ENCODE data around the gene C4orf33.
A peak's percentile ranks its signal among the peaks of the same experiment; 100 is the strongest.
"Not testable (repeated sequence)": the region's sequence is repeated elsewhere in the genome, so short reads cannot be mapped to it uniquely, and the experiment has no call there.

C4orf33 gene, protein sequence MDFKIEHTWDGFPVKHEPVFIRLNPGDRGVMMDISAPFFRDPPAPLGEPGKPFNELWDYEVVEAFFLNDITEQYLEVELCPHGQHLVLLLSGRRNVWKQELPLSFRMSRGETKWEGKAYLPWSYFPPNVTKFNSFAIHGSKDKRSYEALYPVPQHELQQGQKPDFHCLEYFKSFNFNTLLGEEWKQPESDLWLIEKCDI

GRCh38 chr4:129095811-129096454 is at the start of gene C4orf33:
TSS of gene C4orf33 (plus strand) at chr4:129096152. CDS start at chr4:129102611, 6,459 bp downstream.
- DNase-seq (ENCODE audit: low spot score), result peak; percentile 73

GRCh38 chr4:129059028-129059427 is 36.9 kb upstream of the C4orf33 start:
- DNase-seq (ENCODE audit: low spot score), result no peak

GRCh38 chr4:129062580-129062979 is 33.4 kb upstream of the C4orf33 start:
- DNase-seq (ENCODE audit: low spot score), result no peak

DNA sequence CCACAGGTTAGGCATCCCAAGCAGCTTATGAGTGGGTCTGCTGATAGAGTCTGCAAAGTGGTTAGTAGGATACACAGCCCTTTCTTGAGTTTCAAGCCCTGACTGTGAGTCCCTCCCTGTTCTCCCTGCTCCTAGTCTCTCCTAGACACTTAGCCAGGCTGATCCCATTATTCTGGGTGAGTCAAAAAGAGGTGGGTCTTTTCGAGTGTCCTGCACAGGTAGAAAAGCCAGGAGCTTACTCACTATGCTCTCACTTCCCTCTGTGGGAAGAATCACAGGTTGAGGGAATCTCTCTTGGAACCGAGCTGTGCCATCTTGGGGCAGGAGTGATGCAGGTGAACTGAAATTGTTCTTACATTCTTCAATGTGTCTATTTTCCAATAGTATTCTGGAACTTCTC is 32.3 kb upstream of the C4orf33 start:
- no peak for DNase-seq (ENCODE audit: low spot score)

DNA sequence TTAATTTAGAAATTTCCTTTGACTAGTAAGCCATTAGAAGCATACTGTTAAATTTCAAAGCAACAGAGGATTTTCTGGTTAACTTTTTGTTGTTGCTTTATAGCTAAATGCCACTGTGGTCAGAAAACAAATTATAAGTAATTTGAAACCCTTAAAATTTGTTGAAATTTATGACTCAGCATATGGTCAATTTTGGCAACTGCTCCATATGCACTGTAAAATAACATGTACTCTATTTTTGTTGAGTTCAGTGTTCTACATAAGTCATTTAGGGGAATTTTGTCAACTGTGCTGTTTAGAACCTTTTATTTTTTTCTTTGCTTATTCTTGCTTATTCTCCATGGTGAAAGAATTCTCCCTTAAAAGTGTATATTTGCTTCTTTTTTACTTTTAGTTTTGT is 31.2 kb upstream of the C4orf33 start:
- DNase-seq (ENCODE audit: low spot score), result peak; percentile 8

DNA sequence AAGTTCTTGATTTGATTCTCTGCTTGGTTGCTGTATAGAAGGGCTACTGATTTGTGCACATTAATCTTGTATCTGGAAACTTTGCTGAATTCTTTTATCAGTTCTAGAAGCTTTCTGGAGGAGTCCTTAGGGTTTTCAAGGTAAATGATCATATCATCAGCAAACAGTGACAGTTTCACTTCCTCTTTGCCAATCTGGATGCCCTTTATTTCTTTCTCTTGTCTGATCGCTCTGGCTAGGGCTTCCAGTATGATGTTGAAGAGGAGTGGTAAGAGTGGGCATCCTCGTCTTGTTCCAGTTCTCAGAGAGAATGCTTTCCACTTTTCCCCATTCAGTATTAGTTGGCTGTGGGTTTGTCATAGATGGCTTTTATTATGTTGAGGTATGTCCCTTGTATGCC is 26.4 kb upstream of the C4orf33 start:
- not testable (repeated sequence) for DNase-seq (ENCODE audit: low spot score)

GRCh38 chr4:129077326-129077725 is 18.6 kb upstream of the C4orf33 start:
- no peak for DNase-seq (ENCODE audit: low spot score)

GRCh38 chr4:129080129-129080528 is 15.8 kb upstream of the C4orf33 start:
- DNase-seq (ENCODE audit: low spot score), result no peak

GRCh38 chr4:129082302-129082701 is 13.7 kb upstream of the C4orf33 start:
- no peak for DNase-seq (ENCODE audit: low spot score)

GRCh38 chr4:129085472-129085871 is 10.5 kb upstream of the C4orf33 start:
- DNase-seq (ENCODE audit: low spot score), result no peak

GRCh38 chr4:129087516-129087915 is 8.4 kb upstream of the C4orf33 start:
- no peak for DNase-seq (ENCODE audit: low spot score)

DNA sequence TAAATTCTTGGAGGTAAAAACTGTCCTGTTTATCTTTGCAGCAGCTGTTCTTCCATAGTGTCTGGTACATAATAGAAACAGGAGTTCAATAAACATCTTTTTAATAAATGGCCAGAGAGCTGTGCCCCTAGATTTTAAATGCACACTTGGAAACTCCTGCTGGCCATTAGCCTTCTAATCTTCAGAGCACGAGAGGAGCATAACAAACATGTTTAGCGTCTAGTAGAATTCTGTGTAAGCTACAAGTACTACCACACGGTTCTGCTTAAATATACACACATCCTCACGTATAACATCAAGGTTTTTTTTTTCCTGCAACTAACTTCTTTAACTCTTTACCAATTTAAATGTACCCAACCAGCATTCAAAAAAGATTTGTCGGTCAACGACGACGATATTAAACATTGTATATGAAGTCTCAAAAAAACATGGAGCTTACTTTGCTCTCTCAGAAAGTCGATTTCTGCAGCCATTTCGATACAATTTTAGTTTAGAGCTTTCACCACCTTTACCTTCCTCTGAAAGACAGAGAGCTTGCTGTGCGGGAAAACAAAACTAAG is 3.2 kb upstream of the C4orf33 start:
- peak; percentile 9 for DNase-seq (ENCODE audit: low spot score)

DNA sequence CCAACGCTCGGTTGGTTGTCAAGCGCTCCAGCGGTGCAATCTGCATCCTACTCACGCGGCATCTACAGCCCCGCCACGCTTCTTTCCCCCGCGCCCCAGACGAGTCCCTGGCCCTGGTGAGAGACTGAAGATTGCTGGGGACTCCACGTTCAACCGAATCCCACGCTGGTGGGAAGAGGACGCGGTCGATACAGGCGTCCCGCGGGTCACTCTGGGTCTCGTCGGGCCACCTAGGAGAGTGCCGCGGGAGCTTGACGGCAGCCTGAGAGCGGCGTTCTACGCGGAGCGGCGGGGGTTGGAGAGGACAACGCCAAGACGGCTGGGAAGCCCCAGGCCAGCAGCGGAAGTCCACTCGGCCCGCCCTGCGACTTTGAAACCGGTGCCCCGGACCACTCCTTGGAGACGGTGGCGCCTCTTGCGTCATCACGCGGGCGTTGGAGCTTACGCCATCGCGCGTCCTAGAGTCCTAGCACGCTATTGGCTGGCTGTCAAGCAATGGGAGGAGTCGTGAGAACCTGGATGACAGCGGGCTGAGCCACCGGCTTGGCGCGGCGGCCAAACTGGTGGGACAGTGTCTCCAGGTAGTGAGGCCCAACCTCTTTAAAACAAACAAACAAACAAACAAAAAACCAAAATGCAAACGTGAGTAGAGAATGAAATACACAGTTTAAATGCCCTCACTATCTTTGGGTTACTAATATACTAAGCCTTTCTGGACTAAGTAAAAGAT is 2.6 kb upstream of the C4orf33 start, which contains the start of gene SCLT1:
TSS of gene SCLT1 (minus strand) at position 349 of the 730 bp plus-strand sequence. CDS start 436 bp downstream, outside the sequence.
- peak; percentile 93 for DNase-seq (ENCODE audit: low spot score)

DNA sequence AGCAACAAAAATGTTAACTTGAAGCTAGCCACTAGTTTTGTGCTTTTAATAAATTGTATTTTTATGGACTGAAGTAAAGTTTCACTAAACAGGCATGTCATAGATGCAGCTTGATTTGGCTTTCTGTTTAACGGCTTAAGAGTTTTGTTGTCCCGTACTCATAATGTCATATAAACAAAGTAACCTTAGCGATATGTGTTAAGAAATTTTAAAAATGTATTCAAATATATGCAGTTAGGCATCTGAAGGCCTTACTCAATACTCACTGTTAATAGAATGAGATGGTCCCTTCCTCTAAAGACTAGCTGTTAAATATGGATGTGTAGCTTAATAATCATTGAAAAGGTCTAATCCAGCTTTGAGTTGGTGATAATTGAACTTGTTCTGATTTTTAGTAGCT is 1.6 kb upstream of the C4orf33 start:
- no peak for DNase-seq (ENCODE audit: low spot score)

- no peak for DNase-seq (ENCODE audit: low spot score)
Observed at GRCh38 chr4:129098531-129099001, 2.6 kb downstream of the C4orf33 start.

DNA sequence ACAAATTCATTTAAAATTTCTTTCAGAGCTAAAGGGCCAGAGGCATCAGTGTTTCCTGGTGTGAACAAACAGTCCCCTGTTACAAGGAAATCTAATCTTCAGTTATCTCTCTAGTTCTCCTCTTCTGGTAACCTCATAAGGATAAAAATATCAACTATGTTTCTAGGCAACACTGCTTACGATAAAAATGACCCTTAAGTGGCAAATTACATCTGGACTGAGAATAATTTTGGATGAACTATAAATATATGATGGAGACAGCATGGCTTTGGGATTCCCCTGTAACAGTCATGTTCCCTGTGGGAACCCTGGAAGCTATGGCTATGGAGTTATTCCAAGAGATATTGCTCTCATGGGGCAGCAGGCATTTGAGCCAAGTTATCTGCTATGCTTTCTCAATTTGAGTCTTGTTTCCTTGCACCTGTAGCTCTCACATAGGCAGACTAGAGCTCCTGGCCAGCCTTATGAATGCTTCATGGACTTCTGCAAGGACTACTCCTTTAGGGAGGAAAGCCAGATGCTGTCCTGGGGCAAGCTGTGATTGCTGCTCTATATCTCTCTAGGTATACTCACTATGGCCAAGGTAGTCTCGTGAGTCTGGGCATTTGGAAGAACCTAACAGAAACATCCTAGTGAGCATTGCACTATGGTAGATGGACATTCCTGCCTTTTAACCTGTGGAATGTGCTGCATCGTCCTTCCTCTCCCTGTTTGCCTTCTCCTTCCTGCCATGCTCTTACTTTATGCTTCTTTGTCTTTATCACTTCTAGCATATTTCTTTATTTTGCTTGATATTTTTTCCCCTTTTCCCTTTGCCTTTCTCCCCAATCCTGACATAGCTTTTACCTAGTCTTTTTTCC is 14.2 kb downstream of the C4orf33 start:
- DNase-seq (ENCODE audit: low spot score), result no peak

DNA sequence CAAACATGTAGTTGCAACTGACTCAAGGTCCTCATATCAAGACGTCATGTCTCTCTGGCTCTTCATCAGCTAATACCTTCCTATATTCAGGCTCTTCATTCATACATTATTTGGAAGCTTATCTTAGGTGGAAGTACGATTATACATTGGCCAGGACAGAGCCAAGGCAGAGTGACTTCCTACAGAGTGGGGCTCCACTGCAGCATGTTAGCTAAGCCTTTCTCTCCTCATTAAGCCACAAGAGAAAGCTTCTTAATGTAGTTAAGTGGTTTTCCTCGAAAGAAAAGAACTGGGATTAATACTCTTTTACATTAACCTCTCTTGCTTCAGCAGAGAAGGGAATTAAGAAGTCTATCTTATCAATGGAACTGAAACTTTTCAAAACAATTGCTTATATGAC is 15.0 kb downstream of the C4orf33 start:
- no peak for DNase-seq (ENCODE audit: low spot score)

GRCh38 chr4:129111919-129112318 is 16.0 kb downstream of the C4orf33 start:
- no peak for DNase-seq (ENCODE audit: low spot score)

DNA sequence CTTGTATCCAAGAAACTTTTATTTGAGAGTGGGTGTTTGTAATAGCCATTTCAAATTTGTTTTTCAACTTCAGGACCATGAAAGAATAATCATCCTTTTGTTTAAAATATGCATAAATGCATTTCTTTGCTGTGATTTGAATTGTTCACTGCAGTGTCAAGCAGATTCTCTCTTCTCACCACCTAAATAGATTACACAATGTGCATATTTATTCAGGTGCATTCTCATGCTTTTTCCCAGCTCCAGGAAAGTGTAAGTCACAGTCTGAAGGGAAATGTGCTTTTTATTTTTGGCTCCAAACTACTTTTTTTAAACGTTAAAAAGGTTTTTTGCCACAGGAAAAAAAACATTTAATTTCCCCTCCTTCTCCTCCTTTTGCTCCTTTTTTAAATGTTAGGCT is 17.5 kb downstream of the C4orf33 start:
- no peak for DNase-seq (ENCODE audit: low spot score)

GRCh38 chr4:129113919-129114318 is 18.0 kb downstream of the C4orf33 start:
- no peak for DNase-seq (ENCODE audit: low spot score)

GRCh38 chr4:129117705-129118104 is 21.8 kb downstream of the C4orf33 start:
- no peak for DNase-seq (ENCODE audit: low spot score)

- not testable (repeated sequence) for DNase-seq (ENCODE audit: low spot score)
Observed at GRCh38 chr4:129126614-129127013, 30.7 kb downstream of the C4orf33 start.

Data from AG08396 (cell line).